ENCODE results near the gene CCDC174. TPM values are rescaled to one million over a fixed set of nuclear protein-coding genes. Genes with fewer than 3 reads are reported as not detected.
"Not testable (repeated sequence)": the region's sequence is repeated elsewhere in the genome, so short reads cannot be mapped to it uniquely, and the experiment has no call there.

Gene CCDC174
- total RNA-seq, 1 donor from 2014 or later = 22.1 TPM

- Mint-ChIP-seq H3K27ac (ENCODE audit: unreplicated experiment) (no peak overlapping the region), H3K36me3 (ENCODE audit: unreplicated experiment) (no peaks in the 10 kb centered on the region), H3K27me3 (ENCODE audit: unreplicated experiment) (no peaks in the 10 kb centered on the region), H3K4me3 (ENCODE audit: unreplicated experiment) (no peak overlapping the region), H3K9me3 (ENCODE audit: unreplicated experiment) (peaks cover 2% of the 10 kb centered on the region), H3K4me1 (ENCODE audit: low read depth, unreplicated experiment) (no peaks in the 10 kb centered on the region)
- DNase-seq = no peak
- TF ChIP-seq CTCF (IDR thresholded peaks at IDR 0.05; ENCODE audit: partially characterized antibody, unreplicated experiment) = no peak
Measured at GRCh38 chr3:14649466-14649865, 2.1 kb upstream of the CCDC174 start.

- no peak overlapping the region for H3K4me3 Mint-ChIP-seq (ENCODE audit: unreplicated experiment)
- no peak overlapping the region for H3K27ac Mint-ChIP-seq (ENCODE audit: unreplicated experiment)
- TF ChIP-seq CTCF (IDR thresholded peaks at IDR 0.05; ENCODE audit: partially characterized antibody, unreplicated experiment) = no peak
- H3K9me3 Mint-ChIP-seq (ENCODE audit: unreplicated experiment) = peaks cover 2% of the 10 kb centered on the region
- no peaks in the 10 kb centered on the region for H3K4me1 Mint-ChIP-seq (ENCODE audit: low read depth, unreplicated experiment)
- no peak for DNase-seq
- H3K36me3 Mint-ChIP-seq (ENCODE audit: unreplicated experiment) = no peaks in the 10 kb centered on the region
- H3K27me3 Mint-ChIP-seq (ENCODE audit: unreplicated experiment) = no peaks in the 10 kb centered on the region
Measured at GRCh38 chr3:14650193-14650592, 1.4 kb upstream of the CCDC174 start.

GRCh38 chr3:14652360-14652907, 872 bp downstream of the CCDC174 start:
- not testable (repeated sequence) for H3K9me3 Mint-ChIP-seq (ENCODE audit: unreplicated experiment); H3K36me3 Mint-ChIP-seq (ENCODE audit: unreplicated experiment); H3K4me1 Mint-ChIP-seq (ENCODE audit: low read depth, unreplicated experiment); H3K27me3 Mint-ChIP-seq (ENCODE audit: unreplicated experiment); DNase-seq
- Mint-ChIP-seq H3K4me3 (ENCODE audit: unreplicated experiment) (peak overlapping the region; percentile 100), H3K27ac (ENCODE audit: unreplicated experiment) (peak overlapping the region; percentile 84)

GRCh38 chr3:14657579-14657978, 6.0 kb downstream of the CCDC174 start:
- Mint-ChIP-seq H3K9me3 (ENCODE audit: unreplicated experiment) (no peaks in the 10 kb centered on the region), H3K4me1 (ENCODE audit: low read depth, unreplicated experiment) (no peaks in the 10 kb centered on the region), H3K27me3 (ENCODE audit: unreplicated experiment) (no peaks in the 10 kb centered on the region), H3K27ac (ENCODE audit: unreplicated experiment) (no peak overlapping the region), H3K4me3 (ENCODE audit: unreplicated experiment) (no peak overlapping the region), H3K36me3 (ENCODE audit: unreplicated experiment) (peaks cover 5% of the 10 kb centered on the region)
- no peak for DNase-seq
- no peak for TF ChIP-seq CTCF (IDR thresholded peaks at IDR 0.05; ENCODE audit: partially characterized antibody, unreplicated experiment)

GRCh38 chr3:14658978-14659377, 7.4 kb downstream of the CCDC174 start:
- Mint-ChIP-seq H3K27ac (ENCODE audit: unreplicated experiment) (no peak overlapping the region), H3K4me1 (ENCODE audit: low read depth, unreplicated experiment) (no peaks in the 10 kb centered on the region), H3K36me3 (ENCODE audit: unreplicated experiment) (peaks cover 5% of the 10 kb centered on the region), H3K4me3 (ENCODE audit: unreplicated experiment) (no peak overlapping the region), H3K27me3 (ENCODE audit: unreplicated experiment) (no peaks in the 10 kb centered on the region), H3K9me3 (ENCODE audit: unreplicated experiment) (no peaks in the 10 kb centered on the region)
- DNase-seq = no peak
- TF ChIP-seq CTCF (IDR thresholded peaks at IDR 0.05; ENCODE audit: partially characterized antibody, unreplicated experiment) = no peak
